ENCODE results near the gene RMND1.
A peak's percentile ranks its signal among the peaks of the same experiment; 100 is the strongest.
"Not testable (repeated sequence)": the region's sequence is repeated elsewhere in the genome, so short reads cannot be mapped to it uniquely, and the experiment has no call there.

RMND1 gene, protein sequence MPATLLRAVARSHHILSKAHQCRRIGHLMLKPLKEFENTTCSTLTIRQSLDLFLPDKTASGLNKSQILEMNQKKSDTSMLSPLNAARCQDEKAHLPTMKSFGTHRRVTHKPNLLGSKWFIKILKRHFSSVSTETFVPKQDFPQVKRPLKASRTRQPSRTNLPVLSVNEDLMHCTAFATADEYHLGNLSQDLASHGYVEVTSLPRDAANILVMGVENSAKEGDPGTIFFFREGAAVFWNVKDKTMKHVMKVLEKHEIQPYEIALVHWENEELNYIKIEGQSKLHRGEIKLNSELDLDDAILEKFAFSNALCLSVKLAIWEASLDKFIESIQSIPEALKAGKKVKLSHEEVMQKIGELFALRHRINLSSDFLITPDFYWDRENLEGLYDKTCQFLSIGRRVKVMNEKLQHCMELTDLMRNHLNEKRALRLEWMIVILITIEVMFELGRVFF

DNA sequence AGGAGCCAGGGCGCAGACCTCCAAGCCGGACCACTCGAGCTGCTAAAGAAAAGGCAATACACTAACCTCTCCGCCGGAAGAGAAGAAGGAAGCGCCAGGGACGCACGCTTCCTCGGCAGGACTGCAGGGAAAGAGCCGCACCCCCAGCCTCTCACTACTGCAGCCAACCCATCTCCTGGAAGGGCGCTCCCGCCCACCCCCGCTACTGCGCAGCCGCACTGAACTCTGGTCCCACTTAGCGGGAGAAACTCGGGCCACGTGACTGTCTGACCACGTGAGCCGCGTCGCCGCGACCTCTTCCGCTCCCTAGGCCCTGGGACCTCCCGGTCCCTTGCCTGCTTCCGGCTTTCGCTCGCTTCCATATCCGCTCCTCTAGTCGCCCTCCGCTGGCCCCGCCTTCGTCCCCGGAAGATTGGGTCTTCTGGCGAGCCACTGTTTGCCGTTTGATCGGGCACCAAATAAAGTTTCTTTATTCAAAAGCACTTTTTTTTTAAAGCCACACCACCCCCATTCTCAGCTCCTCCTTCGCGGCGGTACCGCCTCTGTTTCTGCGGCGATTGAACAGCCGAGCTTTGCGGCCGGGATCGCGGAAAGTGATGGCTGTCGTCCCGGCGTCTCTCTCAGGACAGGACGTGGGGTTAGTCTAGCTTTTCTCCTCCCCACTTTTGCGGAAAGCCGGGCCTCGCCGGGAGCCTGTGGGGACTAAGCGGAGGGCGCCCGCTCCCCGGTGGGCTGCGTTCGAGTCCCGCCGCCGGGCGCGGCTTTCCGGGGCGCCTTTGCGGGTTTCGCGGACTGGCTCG, at the start of gene RMND1:
TSS of gene RMND1 (minus strand) at position 177 of the 800 bp plus-strand sequence. CDS start 6,315 bp downstream, outside the sequence.
- DNase-seq: peak; percentile 99 to 100

DNA sequence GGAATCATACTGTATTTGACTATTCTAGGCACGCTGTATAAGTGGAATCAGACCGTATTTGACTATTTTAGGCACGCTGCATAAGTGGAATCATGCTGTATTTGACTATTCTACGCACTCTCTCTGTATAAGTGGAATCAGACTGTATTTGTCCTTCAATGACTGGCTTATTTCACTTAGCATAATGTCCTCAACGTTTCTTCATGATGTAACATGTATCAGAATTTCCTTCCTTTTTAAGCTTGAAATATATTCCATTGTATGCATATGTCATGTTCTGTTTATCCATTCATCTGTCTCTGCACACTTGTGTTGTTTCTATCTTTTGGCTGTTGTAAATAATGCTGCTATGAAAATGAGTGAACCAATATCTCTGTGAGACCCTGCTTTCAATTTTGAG, 47.6 kb upstream of the RMND1 start:
- DNase-seq: no peak

DNA sequence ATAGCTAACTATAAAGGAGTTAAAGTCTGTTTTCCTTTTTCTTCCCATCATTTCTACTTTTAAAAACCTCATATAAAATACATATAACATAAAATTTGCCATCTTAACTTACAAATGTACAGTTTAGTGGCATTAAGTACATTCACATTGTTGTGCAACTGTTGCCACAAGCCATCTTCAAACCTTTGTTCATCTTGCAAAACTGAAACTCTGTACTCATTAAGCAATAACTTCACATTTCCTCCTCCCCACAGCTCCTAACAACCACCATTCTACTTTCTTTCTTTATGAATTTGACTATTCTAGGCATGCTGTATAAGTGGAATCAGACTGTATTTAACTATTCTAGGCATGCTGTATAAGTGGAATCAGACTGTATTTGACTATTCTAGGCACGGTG, 46.4 kb upstream of the RMND1 start:
- no peak for DNase-seq

DNA sequence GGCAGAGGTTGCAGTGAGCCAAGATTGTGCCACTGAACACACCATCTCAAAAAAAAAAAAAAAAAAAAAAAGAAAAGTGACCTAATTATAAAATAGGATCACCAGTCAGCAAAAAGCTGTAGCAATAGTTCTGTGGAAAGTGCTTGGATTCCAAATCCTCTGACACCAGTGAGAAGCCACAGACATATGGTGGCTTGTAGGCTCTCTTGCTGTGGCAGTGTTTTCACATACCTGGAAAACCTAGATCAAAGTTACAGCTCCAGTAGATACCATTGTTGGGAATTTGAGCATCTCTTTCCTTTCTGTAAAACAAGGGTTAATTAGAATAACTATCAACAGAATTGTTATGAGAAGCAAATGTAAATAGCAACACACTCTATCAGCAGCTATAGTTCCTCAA, 46.0 kb upstream of the RMND1 start:
- DNase-seq: no peak

DNA sequence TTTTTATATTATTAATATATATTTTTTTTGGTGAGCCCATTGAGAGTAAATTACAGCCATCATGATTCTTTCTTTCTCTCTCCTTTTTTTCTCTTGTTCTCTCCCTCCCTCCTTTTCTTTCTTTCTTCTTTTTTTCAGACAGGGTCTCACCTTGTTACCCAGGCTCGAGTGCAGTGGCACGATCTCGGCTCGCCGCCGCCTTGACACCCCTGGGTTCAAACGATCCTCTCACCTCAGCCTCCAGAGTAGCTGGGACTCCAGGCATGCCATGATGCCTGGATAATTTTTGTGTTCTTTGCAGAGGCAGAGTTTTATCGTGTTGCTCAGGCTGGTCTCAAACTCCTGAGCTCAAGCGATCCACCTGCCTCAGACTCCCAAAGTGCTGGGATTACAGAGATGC, 43.5 kb upstream of the RMND1 start:
- DNase-seq: no peak

DNA sequence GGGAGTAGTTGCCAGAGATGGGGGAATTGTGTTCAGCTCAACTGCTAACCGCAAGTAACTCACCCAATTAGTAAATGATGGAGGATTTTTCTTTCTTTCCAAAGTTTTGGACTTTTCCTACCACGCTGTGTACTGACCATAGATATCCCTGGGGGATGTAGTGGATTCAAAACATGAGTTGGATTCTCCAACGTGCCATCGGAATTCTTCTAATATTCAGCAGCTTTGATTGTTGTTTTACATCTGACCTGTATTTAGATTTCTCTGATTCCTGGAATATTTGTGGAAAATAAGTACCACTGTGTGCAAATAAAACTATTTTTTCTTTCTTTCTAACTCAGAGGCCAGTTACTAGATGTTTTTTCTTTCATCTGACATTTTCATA, 43.0 kb upstream of the RMND1 start:
- DNase-seq: no peak

DNA sequence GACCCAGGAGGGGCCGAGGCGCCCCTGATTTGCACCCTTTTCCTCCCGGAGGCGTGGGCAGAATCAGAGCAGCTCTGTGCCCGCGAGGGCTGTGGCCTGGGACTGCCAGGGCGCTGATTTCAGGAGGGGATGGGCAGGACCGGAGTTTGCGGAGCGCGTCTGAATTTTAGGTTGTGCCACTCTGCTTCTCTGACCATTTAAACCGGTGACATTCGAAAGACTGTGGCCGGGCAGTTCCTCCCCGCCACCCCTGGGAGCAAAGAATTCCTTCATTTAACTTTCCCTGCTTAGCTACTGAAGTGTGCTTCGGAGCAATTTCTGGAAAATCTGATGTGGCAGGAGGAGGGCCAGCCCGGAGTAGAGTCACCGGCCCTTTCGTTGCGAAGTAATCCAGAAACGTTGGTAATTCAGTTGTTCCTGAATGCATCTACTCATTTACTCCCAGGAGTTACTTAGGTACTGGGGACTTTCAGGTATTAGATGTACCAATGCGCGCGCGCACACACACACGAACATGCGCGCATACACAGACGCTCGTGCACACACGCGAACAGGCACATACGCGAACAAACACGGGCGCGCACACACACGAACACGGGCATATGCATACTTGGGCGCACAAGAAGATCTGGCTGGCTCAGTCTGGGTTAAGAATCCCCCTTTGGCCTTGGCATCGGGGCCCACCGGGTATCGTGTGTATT, 42.5 kb upstream of the RMND1 start:
- peak in 1 of 2 donors; percentile 49 for DNase-seq

DNA sequence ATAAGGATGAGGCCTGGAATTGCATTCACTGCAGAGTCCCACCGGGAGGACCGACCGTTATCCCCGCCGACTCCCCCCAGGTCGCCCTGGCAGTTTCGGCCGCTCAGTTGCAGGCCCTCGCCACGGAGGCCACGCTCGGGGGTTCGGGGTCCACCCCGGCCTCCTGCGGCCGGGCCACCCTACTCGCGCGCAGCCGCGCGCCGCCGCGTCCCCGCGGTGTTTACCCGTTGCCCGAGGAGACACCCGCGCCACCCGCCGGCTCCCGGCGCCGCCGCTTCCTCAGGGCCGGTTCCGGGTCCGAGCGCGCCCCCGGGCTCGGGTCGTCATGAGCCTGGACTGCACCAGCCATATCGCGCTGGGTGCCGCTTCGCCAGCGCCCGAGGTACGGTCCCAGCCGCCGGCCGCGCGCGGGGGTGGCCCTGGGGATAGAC, 41.9 kb upstream of the RMND1 start, which contains the start of gene CCDC170:
TSS of gene CCDC170 (plus strand) at position 214 of the 431 bp plus-strand sequence. CDS start at position 326, 112 bp downstream.
- peak in 1 of 2 donors; percentile 36 for DNase-seq

DNA sequence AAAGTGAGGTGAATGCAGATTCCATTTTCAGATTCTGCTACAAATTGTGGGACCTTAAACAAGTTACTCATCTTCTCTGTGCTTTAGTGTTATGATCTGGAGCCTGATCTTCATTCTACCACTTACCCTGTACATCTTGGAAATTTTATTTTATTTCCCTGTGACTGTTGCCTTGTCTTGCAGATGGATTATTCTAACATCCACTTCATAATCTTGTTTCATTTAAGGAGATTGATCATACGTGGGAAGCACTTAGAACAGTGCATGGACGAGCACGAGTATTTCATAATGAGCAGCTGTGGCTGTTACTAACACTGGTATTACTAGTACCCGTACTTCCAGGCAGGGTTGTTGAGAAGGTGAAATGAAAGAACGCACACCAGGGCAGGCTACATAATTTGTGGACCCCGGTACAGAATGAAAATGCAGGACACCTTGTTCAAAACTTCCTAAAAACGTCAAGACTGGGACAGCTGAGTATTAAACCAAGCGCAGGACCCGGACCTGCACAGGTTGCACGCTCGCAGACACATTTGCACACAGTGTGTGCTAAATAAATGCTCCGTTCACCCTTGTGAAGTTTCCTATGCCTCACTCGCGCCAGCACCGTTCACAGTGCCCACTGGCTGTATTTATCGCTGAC, 41.4 kb upstream of the RMND1 start:
- no peak for DNase-seq

DNA sequence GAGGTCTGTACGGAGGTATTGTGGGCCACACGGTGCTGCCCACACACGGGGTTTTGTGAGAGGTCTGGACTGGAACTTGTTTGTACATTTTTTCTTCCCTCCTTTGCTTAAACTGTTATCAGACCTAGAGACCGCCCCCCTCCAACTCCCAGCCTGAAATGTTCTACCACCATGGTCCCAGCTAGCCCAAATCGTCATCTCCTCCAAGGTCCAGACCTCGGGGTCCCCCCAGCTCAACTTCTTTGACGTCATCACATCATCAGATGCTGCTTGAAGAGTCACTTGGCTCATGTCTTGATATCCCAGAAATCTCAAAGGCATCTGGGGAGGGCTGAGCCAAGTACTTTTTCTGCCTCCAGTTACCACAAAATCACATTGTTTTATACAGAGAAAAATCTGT, 39.1 kb upstream of the RMND1 start:
- no peak for DNase-seq

DNA sequence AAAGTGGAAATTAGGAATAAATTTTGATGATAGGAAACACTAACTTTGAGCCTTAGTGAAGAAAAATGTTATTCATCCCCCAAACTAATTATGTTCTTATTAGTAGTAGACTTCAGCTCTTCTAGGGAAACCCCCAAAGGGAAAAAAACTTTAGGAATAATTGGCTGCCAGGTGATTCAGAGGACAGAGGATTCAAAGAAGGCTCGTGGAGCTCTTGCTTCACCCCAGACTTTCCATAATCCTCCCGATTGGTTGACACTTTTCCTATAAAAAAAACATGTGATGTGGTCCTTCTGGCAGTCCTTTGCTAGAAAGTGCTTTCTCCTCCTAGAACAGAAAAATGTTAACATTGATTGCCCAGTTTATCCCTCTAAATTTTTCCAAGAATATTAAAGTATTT, 36.3 kb upstream of the RMND1 start:
- no peak for DNase-seq

DNA sequence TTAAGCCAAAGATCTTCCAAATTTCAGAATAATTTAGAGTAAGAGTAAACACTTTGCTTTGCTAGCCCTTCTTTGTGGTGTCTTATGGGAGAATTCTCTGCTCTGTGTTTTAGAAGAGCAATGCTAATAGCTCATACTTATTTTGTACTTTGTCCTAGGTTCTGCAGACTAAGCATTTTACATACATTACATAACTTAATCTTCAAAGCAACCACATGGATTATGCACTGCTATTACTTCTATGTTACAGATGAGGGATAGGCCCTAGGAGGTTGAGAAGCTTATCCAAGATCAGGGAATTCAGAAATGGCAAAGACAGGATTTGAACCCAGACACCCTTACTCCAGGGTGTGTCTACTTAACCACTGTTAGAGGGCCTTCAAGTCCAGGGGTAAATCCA, 32.1 kb upstream of the RMND1 start:
- DNase-seq: no peak

DNA sequence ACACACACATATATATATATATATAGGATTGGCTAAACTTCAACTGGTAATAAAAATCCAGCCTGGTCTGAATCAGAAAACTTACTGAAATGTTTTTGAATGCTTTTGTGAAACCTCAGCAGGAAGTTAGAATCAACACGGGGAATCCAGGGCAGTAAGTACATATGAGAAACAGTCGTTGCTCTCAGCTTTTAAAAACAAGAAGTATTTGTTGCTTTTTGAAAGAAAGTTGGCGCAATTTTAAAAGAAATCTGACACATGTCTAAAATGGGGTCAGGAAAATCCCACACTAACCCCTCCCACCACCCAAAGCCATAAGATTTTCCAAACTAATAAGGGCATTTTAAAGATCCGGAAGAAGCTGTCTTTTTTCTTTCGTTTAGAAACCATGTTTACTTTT, 30.4 kb upstream of the RMND1 start:
- peak in 1 of 2 donors; percentile 33 for DNase-seq

DNA sequence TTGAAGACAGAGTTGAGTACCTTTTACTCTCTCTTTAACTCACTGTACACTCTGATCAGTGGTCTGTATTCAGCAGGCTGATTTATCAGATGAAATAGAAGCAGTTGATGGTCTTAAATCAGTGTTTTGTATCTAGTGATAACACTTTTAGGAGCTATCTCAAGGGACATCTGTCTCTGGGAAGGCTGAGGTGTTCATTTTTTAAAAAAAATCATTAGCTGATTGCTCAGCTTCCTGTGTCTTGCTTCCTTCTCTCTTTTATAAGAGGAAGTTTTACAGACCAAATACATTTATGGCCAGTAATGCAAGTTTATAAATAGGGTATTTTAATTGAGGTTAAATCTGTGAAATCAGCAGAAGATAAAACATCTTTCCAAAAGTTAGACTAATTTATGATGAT, 29.9 kb upstream of the RMND1 start:
- DNase-seq: no peak

DNA sequence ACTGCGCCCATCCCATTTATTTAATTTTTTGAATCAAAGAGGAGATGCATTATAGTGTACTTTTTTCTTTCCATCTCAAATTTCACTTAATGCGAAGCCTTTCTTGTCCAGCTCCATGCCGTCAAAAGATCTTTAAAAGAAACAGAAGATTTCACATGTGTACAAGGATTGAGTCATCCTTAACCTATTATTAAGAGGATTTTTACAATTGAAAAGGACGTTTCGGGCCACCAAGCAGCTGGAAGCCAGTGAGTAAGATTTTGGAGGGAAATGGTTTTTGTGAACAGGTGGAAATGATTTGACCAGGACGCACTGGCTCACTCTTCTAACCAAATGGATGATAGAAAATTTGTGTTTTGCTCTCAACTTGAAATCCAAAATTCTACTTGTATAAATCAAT, 26.7 kb upstream of the RMND1 start:
- DNase-seq: no peak

DNA sequence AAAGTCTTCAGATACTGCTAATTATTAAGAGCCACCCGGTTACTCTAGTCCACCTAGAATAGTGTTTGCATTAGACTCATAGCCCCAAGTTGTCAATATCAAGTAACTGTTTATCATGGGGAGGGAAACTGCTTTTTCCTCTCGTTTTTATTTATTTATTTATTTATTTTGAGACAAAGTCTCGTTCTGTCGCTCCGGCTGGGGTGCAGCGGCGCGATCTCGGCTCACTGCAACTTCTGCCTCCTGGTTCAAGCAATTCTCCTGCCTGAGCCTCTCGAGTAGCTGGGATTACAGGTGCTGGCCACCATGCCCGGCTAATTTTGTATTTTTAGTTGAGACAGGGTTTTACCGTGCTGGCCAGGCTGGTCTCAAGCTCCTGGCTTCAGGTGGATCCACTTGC, 25.8 kb upstream of the RMND1 start:
- DNase-seq: no peak

DNA sequence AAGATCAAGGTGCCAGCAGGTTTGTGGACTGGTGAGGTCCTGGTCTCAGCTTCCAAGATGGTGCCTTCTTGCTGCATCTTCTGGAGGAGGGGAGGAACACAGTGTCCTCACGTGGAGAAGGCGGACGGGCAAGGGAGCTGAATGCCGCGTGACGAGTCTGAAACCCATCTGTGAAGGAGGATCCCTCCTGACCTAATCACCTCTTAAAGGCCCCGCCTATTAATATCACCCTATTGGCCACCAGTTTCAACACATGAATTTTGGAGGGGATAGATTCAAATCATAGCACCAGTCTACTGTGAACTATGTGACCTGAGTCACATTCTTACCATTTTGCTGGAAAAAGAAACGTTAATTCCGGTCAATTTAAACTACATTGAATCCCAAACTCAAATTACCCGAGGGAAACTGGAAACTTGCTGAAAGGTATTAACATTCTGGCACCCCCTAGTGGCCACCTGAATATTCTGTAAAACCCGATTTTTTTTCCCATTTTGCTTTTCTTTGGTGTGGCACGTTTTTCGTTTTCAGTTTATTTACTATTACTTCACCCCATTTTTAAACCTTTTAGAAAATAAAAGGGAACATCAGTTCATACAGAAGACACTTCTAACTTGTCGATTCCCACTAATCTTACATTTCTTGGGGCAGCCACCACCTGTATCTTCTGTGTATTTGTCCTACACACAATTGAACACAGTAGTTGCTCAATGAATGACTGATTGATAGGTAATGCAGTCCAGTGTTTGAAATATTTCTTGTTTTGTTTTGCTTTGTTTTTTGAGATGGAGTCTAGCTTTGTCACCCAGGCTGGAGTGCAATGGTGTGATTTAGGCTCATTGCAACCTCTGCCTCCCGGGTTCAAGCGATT, 24.0 kb upstream of the RMND1 start:
- DNase-seq: peak; percentile 12 to 56

DNA sequence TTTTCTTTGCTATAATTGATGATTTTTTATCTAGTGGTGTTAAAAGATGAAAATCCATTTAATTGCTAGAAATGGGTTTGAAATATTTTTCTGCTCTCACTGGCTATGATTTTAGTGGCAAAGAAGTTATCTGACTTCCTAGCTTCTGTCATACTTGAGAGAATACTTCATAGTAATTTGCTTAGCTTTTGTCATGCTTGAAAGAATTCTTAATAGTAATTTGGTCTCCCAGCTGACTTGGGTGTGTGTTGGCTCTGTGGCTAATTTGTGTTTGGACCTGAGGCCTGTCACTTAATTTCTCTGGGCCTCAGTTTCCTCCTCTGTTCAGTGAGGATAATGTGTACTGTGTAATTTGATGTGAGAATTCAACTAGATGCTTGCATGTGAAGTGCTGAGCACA, 12.8 kb upstream of the RMND1 start:
- DNase-seq: no peak

DNA sequence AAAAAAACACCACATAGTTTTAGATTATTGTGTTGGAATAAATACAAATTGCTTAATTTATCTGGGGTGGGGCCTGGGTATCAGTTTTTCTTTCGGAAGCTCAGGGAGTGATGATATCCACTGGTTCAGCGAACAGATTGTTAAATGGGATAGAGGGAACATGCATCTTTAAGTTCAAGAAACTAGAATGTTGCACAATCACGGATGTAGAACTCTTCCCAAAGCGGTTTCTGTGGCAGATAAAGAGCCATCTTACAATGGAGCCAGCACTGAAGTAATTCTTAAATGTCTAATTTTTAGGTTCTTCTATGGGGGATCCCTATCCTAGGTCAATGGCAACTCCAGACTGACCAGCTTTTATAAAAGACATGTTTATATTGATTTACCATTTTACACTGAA, 9.7 kb upstream of the RMND1 start:
- DNase-seq: no peak

DNA sequence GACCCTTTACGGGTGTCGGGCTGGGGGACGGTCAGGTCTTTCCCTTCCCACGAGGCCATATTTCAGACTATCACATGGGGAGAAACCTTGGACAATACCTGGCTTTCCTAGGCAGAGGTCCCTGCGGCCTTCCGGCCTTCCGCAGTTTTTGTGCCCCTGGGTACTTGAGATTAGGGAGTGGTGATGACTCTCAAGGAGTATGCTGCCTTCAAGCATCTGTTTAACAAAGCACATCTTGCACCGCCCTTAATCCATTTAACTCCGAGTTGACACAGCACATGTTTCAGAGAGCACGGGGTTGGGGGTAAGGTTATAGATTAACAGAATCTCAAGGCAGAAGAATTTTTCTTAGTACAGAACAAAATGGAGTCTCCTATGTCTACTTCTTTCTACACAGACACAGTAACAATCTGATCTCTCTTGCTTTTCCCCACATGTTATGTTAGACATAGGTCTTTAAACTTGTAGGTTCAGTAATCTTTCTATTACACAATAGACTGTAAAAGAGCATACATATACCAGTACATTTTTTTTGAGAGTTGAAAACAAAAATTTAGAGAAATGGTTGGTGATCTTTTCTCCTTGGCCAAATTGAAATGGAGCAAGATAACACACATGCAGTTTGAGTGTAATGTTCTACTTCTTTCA, 3.9 kb upstream of the RMND1 start:
- not testable (repeated sequence) for DNase-seq

DNA sequence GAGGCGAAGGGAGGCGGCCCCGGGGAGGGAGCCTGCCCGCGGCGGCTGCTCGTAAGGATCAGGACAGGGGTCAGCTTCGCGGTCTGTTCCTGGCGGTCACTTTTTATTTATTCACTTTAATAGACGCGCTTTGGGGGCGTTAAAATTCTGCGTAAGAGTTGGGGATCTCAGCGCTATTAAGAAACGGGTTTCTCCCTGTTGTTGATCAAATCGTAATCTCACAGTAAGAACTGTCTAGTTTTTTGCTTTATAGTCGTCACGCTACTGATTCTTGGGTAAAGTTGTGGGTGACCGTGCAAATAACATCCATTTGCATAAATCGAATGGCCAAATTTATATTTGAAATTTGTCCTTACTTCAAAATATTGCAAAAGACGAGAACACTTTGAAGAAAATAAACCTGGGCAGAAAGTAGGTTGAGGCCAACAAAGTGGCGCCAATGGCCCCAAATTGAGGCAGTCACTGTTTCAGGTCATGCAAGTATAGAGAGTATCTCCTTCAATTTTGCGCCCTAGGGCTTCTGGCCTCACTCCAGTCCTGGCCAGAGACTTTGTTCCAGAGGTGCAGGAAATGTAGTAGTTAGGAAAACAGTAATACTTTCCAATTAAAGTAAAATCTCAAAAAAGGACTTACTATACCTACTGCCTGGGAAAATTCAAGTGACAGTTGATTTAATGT, 963 bp upstream of the RMND1 start:
- peak in 1 of 2 donors; percentile 2 for DNase-seq

Measured in CD4-positive, alpha-beta T cell treated with Interleukin-1 beta for 1 hour (primary cell).